Measurements from ENCODE around the gene CLDN24. TPM values are rescaled to one million over a fixed set of nuclear protein-coding genes. Genes with fewer than 3 reads are reported as not detected.

Gene CLDN24
- total RNA-seq (not detected), polyA plus RNA-seq (not detected)

DNA sequence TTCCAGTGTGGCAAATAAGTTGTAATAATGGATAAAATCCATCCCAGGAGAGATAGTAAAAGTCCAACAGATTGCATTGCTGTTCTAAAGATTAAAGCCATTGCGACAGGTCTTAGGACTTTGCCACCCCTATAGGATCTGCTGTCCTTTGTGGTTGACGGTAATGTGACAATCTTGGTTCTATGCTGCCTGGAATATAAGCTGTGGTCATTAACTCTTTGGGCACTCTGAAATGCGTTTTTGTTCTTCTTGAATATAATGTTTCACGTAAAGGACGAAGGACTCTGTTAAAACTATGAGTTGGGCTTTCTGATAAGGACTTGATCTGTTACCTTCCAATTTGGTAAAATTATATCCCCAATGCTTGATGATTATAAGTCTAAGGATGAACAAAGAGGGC is at the start of gene CLDN24:
Gene CLDN24, minus strand, starts transcription at position 101 of the 400 bp plus-strand sequence. Its CDS starts 0 bp downstream, at position 101.
- H3K27ac ChIP-seq (ENCODE audit: insufficient read depth, low read length, poor library complexity, severe bottlenecking) = no peak within 1 kb of the TSS
- H3K4me3 Mint-ChIP-seq = no peak within 1 kb of the TSS
- H3K36me3 Mint-ChIP-seq = peaks cover 5% of the 10 kb centered on the region

DNA sequence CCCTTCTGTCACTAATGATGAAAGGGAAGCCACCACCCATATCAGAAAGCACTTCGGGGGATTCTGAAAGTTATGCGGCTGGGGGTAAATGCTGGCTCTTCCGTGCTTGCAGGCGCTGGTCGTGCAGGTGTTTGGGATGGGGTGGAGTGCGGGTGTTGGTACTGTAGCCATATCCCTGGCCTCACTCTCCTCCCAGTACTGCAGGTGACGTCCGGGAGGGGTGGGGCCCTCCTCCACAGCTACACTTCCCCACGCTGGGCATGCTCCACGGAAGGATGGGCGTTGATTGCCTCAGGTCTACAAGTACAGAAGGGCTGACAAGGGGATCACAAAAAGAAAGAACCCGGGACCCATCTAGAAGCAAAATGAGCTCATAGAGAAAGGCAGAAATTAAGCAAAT is 48.6 kb upstream of the CLDN24 start:
- DNase-seq = no peak
- Mint-ChIP-seq H3K4me1 (peaks cover 0 to 4% (median 0%) of the 10 kb centered on the region in 4 donors), H3K36me3 (no peaks in the 10 kb centered on the region), H3K27ac (no peak overlapping the region), H3K9me3 (peaks cover 0 to 6% (median 0%) of the 10 kb centered on the region in 7 donors), H3K4me3 (no peak overlapping the region), H3K27me3 (peaks cover 21% of the 10 kb centered on the region)
- Histone ChIP-seq H3K36me3 (ENCODE audit: control insufficient read depth, insufficient read depth, low read length) (no peaks in the 10 kb centered on the region), H3K4me3 (ENCODE audit: low read depth, low read length) (no peak overlapping the region), H3K4me1 (ENCODE audit: control insufficient read depth, insufficient read depth, low read length, poor library complexity, severe bottlenecking) (no peaks in the 10 kb centered on the region), H3K27ac (ENCODE audit: insufficient read depth, low read length, poor library complexity, severe bottlenecking) (no peak overlapping the region), H3K27me3 (ENCODE audit: control insufficient read depth, insufficient read depth, low read length) (no peaks in the 10 kb centered on the region), H3K9me3 (ENCODE audit: control insufficient read depth in 2 of 2, low read length in 2 of 2) (peaks cover 0 to 5% of the 10 kb centered on the region in 2 experiments)
- ATAC-seq (ENCODE audit: low read depth in 2 of 2) = no peak

More for the DNA sequence above, at the start of gene CLDN24:
- Mint-ChIP-seq H3K27me3 (peaks cover 8% of the 10 kb centered on the region), H3K9me3 (no peaks in the 10 kb centered on the region), H3K27ac (no peak within 1 kb of the TSS), H3K4me1 (no peaks in the 10 kb centered on the region)
- ATAC-seq (ENCODE audit: low read depth in 2 of 2) (no peak), DNase-seq (no peak)
- Histone ChIP-seq H3K4me3 (ENCODE audit: low read depth, low read length) (no peak within 1 kb of the TSS), H3K36me3 (ENCODE audit: control insufficient read depth, insufficient read depth, low read length) (no peaks in the 10 kb centered on the region), H3K9me3 (ENCODE audit: control insufficient read depth in 2 of 2, low read length in 2 of 2) (no peaks in the 10 kb centered on the region), H3K27me3 (ENCODE audit: control insufficient read depth, insufficient read depth, low read length) (no peaks in the 10 kb centered on the region), H3K4me1 (ENCODE audit: control insufficient read depth, insufficient read depth, low read length, poor library complexity, severe bottlenecking) (no peaks in the 10 kb centered on the region)

DNA sequence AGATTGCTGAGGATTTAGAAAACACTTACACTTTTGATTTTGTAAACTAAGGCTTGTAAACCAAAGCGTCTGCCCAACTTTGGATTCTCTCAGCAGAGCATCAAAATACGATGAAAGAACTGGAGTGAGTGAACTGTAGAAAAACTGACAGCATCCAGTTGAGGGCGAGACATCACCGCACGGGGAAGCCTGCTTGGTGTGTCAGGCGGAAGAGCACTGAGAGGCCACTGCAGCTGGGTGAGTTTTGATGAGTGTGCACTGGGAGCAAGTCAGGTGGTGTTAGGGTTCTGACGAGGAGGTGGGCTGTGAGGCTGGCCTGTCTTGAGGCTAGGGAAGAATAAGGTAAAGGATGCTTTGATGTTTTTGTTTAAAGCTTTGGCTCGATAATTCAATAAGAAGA is 46.8 kb upstream of the CLDN24 start:
- H3K27me3 Mint-ChIP-seq = peaks cover 15% of the 10 kb centered on the region
- H3K9me3 ChIP-seq (ENCODE audit: control insufficient read depth in 2 of 2, low read length in 2 of 2) = peaks cover 0 to 5% of the 10 kb centered on the region in 2 experiments
- H3K4me1 Mint-ChIP-seq = peaks cover 0 to 4% (median 0%) of the 10 kb centered on the region in 4 donors
- H3K4me1 ChIP-seq (ENCODE audit: control insufficient read depth, insufficient read depth, low read length, poor library complexity, severe bottlenecking) = no peaks in the 10 kb centered on the region
- H3K36me3 ChIP-seq (ENCODE audit: control insufficient read depth, insufficient read depth, low read length) = no peaks in the 10 kb centered on the region
- H3K27me3 ChIP-seq (ENCODE audit: control insufficient read depth, insufficient read depth, low read length) = no peaks in the 10 kb centered on the region
- H3K9me3 Mint-ChIP-seq = peaks cover 0 to 6% (median 0%) of the 10 kb centered on the region in 7 donors
- H3K27ac ChIP-seq (ENCODE audit: insufficient read depth, low read length, poor library complexity, severe bottlenecking) = no peak overlapping the region
- no peak overlapping the region for H3K4me3 ChIP-seq (ENCODE audit: low read depth, low read length)
- no peaks in the 10 kb centered on the region for H3K36me3 Mint-ChIP-seq
- no peak for DNase-seq
- H3K27ac Mint-ChIP-seq = no peak overlapping the region
- H3K4me3 Mint-ChIP-seq = no peak overlapping the region
- ATAC-seq (ENCODE audit: low read depth in 2 of 2) = no peak

DNA sequence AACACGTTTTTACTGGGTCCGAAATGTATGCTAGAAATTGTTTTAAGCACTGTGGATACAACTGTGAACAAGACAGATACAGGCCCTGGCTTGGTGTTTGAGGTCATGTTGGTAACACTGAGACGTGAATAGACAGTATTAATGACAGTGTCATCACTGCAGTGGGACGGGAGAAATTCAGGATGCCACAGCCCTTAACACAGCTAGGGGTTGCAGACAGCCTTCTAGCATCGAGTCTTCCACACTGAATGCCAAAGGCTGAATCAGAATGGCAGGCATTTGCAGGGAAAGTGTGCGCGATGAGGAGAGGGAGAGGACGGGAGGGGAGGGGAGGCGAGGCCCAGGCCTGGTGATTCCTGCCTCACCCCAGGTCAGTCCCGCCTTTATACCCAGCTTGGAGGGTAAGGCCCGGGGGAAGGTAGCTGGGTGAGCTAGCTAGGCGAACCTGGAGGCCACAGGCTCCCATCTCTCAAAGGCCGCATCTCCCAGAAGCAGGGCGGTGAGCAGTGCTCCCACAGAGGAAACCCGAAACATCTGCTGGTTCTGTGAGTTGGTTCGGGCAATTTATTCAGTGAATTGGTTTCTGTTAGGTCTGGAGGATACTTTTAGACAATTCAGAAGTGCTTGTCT is 44.1 kb upstream of the CLDN24 start:
- no peak overlapping the region for H3K27ac Mint-ChIP-seq
- ATAC-seq (ENCODE audit: low read depth in 2 of 2) (no peak), DNase-seq (no peak)
- no peaks in the 10 kb centered on the region for H3K36me3 Mint-ChIP-seq
- H3K9me3 ChIP-seq (ENCODE audit: control insufficient read depth in 2 of 2, low read length in 2 of 2) = no peaks in the 10 kb centered on the region
- no peak overlapping the region for H3K4me3 Mint-ChIP-seq
- H3K4me1 ChIP-seq (ENCODE audit: control insufficient read depth, insufficient read depth, low read length, poor library complexity, severe bottlenecking) = no peaks in the 10 kb centered on the region
- H3K36me3 ChIP-seq (ENCODE audit: control insufficient read depth, insufficient read depth, low read length) = no peaks in the 10 kb centered on the region
- no peak overlapping the region for H3K4me3 ChIP-seq (ENCODE audit: low read depth, low read length)
- no peaks in the 10 kb centered on the region for H3K9me3 Mint-ChIP-seq
- peaks cover 1% of the 10 kb centered on the region for H3K27me3 ChIP-seq (ENCODE audit: control insufficient read depth, insufficient read depth, low read length)
- no peak overlapping the region for H3K27ac ChIP-seq (ENCODE audit: insufficient read depth, low read length, poor library complexity, severe bottlenecking)
- no peaks in the 10 kb centered on the region for H3K4me1 Mint-ChIP-seq
- H3K27me3 Mint-ChIP-seq = peaks cover 9% of the 10 kb centered on the region

DNA sequence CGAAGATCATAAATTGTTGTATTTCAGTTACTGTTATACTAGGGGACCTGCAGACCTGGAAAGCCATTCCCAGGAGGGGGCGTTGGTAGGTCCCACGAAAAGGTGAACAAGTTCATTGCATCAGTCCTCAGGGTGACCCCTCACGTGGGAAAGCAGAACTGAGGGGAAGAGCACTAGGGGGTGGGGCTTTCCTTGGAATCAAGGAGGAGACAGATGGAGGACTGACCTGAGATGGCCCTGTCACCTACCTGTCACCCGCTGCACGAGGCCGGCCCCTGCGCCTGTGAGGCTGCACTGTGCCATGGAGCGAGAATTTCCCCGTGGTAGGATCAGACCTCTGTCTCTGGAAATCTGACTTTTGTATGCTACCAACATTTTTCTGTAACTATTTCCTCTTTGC is 41.8 kb upstream of the CLDN24 start:
- Mint-ChIP-seq H3K27me3 (peaks cover 9% of the 10 kb centered on the region), H3K4me1 (no peaks in the 10 kb centered on the region), H3K4me3 (no peak overlapping the region), H3K9me3 (no peaks in the 10 kb centered on the region), H3K36me3 (no peaks in the 10 kb centered on the region), H3K27ac (no peak overlapping the region)
- Histone ChIP-seq H3K4me3 (ENCODE audit: low read depth, low read length) (no peak overlapping the region), H3K36me3 (ENCODE audit: control insufficient read depth, insufficient read depth, low read length) (no peaks in the 10 kb centered on the region), H3K4me1 (ENCODE audit: control insufficient read depth, insufficient read depth, low read length, poor library complexity, severe bottlenecking) (no peaks in the 10 kb centered on the region), H3K27ac (ENCODE audit: insufficient read depth, low read length, poor library complexity, severe bottlenecking) (no peak overlapping the region), H3K27me3 (ENCODE audit: control insufficient read depth, insufficient read depth, low read length) (peaks cover 1% of the 10 kb centered on the region), H3K9me3 (ENCODE audit: control insufficient read depth in 2 of 2, low read length in 2 of 2) (no peaks in the 10 kb centered on the region)
- ATAC-seq (ENCODE audit: low read depth in 2 of 2) (no peak), DNase-seq (no peak)

DNA sequence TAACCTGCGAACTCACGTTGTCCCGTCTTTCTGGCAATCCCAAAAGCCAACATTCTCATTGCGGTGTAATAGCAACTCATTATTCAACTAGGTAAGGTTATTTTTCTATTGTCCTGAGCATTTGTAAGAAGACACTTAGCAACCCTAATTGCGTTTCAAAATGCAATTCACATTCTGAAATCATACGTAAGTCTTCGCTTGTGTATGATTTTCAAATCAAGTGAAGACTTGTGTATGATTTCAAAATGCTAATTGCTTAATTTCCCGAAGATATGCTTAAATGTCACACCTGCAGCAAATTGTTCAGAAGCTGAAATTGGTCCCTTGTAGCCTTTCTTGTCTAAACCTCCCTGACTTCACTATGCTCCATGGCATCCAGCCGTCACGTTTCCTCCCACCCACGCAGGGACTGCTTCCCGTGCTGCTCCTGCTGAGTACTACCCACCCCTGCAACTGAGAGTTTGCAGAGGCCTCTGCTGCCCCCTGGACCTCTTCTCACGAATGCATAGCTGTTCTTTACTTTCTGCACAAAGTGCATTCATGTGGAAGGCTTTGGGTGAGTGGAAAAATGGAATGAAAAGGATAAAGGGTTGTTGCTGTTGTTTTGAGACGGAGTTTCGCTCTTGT is 40.8 kb upstream of the CLDN24 start:
- no peak for ATAC-seq (ENCODE audit: low read depth in 2 of 2)
- H3K27me3 Mint-ChIP-seq = peaks cover 9% of the 10 kb centered on the region
- no peak overlapping the region for H3K27ac Mint-ChIP-seq

DNA sequence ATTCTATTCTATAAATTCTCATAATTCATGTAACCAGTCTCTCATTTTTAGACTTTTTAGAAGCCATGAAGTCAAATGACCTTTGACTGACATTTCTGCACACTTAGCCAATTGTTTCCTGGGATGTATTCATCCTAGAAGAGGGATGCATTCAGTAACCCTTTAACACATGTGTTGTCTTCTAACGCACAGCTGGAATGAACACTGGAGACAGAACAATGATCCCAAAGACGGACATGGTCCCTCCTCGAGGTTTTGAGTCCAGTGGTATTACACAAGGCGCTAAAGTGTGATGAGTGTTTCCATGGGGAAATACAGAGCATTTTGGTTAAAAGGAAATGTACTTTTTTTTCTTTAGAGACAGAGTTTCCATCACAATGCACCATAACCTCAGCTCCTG is 39.8 kb upstream of the CLDN24 start:
- H3K4me1 ChIP-seq (ENCODE audit: control insufficient read depth, insufficient read depth, low read length, poor library complexity, severe bottlenecking) = no peaks in the 10 kb centered on the region
- no peak for ATAC-seq (ENCODE audit: low read depth in 2 of 2)
- Mint-ChIP-seq H3K9me3 (no peaks in the 10 kb centered on the region), H3K27me3 (peaks cover 9% of the 10 kb centered on the region), H3K4me1 (no peaks in the 10 kb centered on the region), H3K4me3 (no peak overlapping the region), H3K27ac (no peak overlapping the region), H3K36me3 (no peaks in the 10 kb centered on the region)
- no peak overlapping the region for H3K4me3 ChIP-seq (ENCODE audit: low read depth, low read length)
- no peaks in the 10 kb centered on the region for H3K36me3 ChIP-seq (ENCODE audit: control insufficient read depth, insufficient read depth, low read length)
- no peak overlapping the region for H3K27ac ChIP-seq (ENCODE audit: insufficient read depth, low read length, poor library complexity, severe bottlenecking)
- DNase-seq = no peak
- H3K27me3 ChIP-seq (ENCODE audit: control insufficient read depth, insufficient read depth, low read length) = peaks cover 1% of the 10 kb centered on the region
- H3K9me3 ChIP-seq (ENCODE audit: control insufficient read depth in 2 of 2, low read length in 2 of 2) = no peaks in the 10 kb centered on the region

More for the DNA sequence above, 40.8 kb upstream of the CLDN24 start:
- Histone ChIP-seq H3K4me3 (ENCODE audit: low read depth, low read length) (no peak overlapping the region), H3K4me1 (ENCODE audit: control insufficient read depth, insufficient read depth, low read length, poor library complexity, severe bottlenecking) (no peaks in the 10 kb centered on the region), H3K27me3 (ENCODE audit: control insufficient read depth, insufficient read depth, low read length) (peaks cover 1% of the 10 kb centered on the region), H3K9me3 (ENCODE audit: control insufficient read depth in 2 of 2, low read length in 2 of 2) (no peaks in the 10 kb centered on the region), H3K27ac (ENCODE audit: insufficient read depth, low read length, poor library complexity, severe bottlenecking) (no peak overlapping the region), H3K36me3 (ENCODE audit: control insufficient read depth, insufficient read depth, low read length) (no peaks in the 10 kb centered on the region)
- Mint-ChIP-seq H3K4me3 (no peak overlapping the region), H3K9me3 (no peaks in the 10 kb centered on the region), H3K4me1 (no peaks in the 10 kb centered on the region), H3K36me3 (no peaks in the 10 kb centered on the region)
- DNase-seq = no peak

All from CD4-positive, CD25-positive, alpha-beta regulatory T cell (primary cell).